D341Med (cell line): ENCODE results near the gene ETV4.
A peak's percentile ranks its signal among the peaks of the same experiment; 100 is the strongest.

Experiments
- DNase-seq: peaks from one replicate; pipeline ENCODE4 v3.0.0; 2012; ENCODE audit warnings: low spot score

The ETV4 gene

GRCh38 chr17:43572368-43572980, 26.3 kb upstream of the ETV4 start:
- DNase-seq, result no peak

GRCh38 chr17:43570518-43570928, 24.4 kb upstream of the ETV4 start:
- no peak for DNase-seq

GRCh38 chr17:43568506-43569082, 22.5 kb upstream of the ETV4 start:
- DNase-seq, result no peak

GRCh38 chr17:43563600-43564594, 17.8 kb upstream of the ETV4 start:
- DNase-seq, result no peak

- peak; percentile 67 for DNase-seq
Observed at GRCh38 chr17:43562679-43563599, 16.8 kb upstream of the ETV4 start.

- no peak for DNase-seq
Observed at GRCh38 chr17:43560461-43561427, 14.6 kb upstream of the ETV4 start.

- DNase-seq, result no peak
Observed at GRCh38 chr17:43559161-43559816, 13.1 kb upstream of the ETV4 start.

GRCh38 chr17:43558805-43559160, 12.6 kb upstream of the ETV4 start:
- DNase-seq, result no peak

GRCh38 chr17:43556292-43556691, 10.2 kb upstream of the ETV4 start:
- no peak for DNase-seq

GRCh38 chr17:43554857-43555256, 8.7 kb upstream of the ETV4 start:
- DNase-seq, result no peak

- no peak for DNase-seq
Observed at GRCh38 chr17:43553573-43553972, 7.4 kb upstream of the ETV4 start.

GRCh38 chr17:43552229-43552837, 6.2 kb upstream of the ETV4 start:
- no peak for DNase-seq

- DNase-seq, result no peak
Observed at GRCh38 chr17:43550754-43551153, 4.6 kb upstream of the ETV4 start.

- no peak for DNase-seq
Observed at GRCh38 chr17:43549496-43549895, 3.4 kb upstream of the ETV4 start.

GRCh38 chr17:43548689-43549379, 2.7 kb upstream of the ETV4 start:
- no peak for DNase-seq

- no peak for DNase-seq
Observed at GRCh38 chr17:43547659-43548256, 1.6 kb upstream of the ETV4 start.

GRCh38 chr17:43547189-43547550, 1.0 kb upstream of the ETV4 start:
- no peak for DNase-seq

GRCh38 chr17:43545383-43545632, 832 bp downstream of the ETV4 start:
- DNase-seq, result peak; percentile 70
